GM12878 (cell line): ENCODE data around the gene ZNF768. TPM values are rescaled to one million over a fixed set of nuclear protein-coding genes. Genes with fewer than 3 reads are reported as not detected.

ENCODE experiments used
- ATAC-seq: fragments of 200-7000 bp; cut with Tn5 transposase; 3 replicates; pipeline ENCODE4 v1.9.1; 2020; ENCODE audit warnings: mild to moderate bottlenecking, moderate library complexity
- BruUV-seq: library from RNA; stranded (reverse); fragments of 400-500 nt; replicated peaks from 2 replicates; lab custom pipeline; 2021; lab: Mats Ljungman, UMichigan
- CTCF ChIA-PET: fragments of 300-600 bp; sonication (Branson Sonifier 250); formaldehyde crosslinking; extraction: SDS; loops from one replicate; lab custom pipeline; 2021; ENCODE audit warnings: inconsistent platforms; lab: Yijun Ruan, JAX
- POLR2A ChIA-PET: fragments of 350-600 bp; formaldehyde crosslinking; extraction: SDS; loops from one replicate; lab custom pipeline; 2021; ENCODE audit warnings: inconsistent platforms; lab: Charles Lee
- RAD21 ChIA-PET: fragments of 300-600 bp; sonication (Branson Sonifier 250); formaldehyde crosslinking; loops from one replicate; lab custom pipeline; 2023; ENCODE audit warnings: antibody characterized with exemption; ENCODE audit not compliant: unreplicated experiment; lab: Charles Lee
- SMC1A ChIA-PET: fragments of 300-600 bp; sonication (Branson Sonifier 250); formaldehyde crosslinking; loops from one replicate; lab custom pipeline; 2023; ENCODE audit not compliant: unreplicated experiment, uncharacterized antibody; lab: Charles Lee
- DNase-seq: peaks from one replicate; pipeline ENCODE4 v3.0.0-alpha.2; 2011; ENCODE audit warnings: low read depth, low spot score
- FAIRE-seq: peaks from 3 replicates; lab custom pipeline; 2011; peaks lifted over from hg19 to GRCh38; lab: Jason Lieb, UNC
- H2AFZ ChIP-seq: 2 replicates; pipeline ENCODE4 v1.6.0; 2011; ENCODE audit warnings: low read depth, low read length, control low read depth; ENCODE audit not compliant: control insufficient read depth
- H3K27ac ChIP-seq: 2 replicates; pipeline ENCODE4 v1.5.1; 2011; ENCODE audit warnings: control low read depth; ENCODE audit not compliant: control insufficient read depth, insufficient read depth
- H3K27me3 ChIP-seq, 2 experiments: replicated peaks in 1 of 2; 2 replicates each; pipeline versions ENCODE4 v1.6.0 to v1.6.1; 2011; ENCODE audit warnings: low read length in 1 of 2; ENCODE audit not compliant: control insufficient read depth in 2 of 2, insufficient read depth in 2 of 2
- H3K36me3 ChIP-seq, 2 experiments: 2 replicates each; pipeline ENCODE4 v1.5.1; 2011; ENCODE audit warnings: low read length in 1 of 2; ENCODE audit not compliant: control insufficient read depth in 2 of 2, insufficient read depth in 2 of 2
- H3K4me1 ChIP-seq: 2 replicates; pipeline ENCODE4 v1.6.1; 2011; ENCODE audit warnings: mild to moderate bottlenecking, low read length, moderate library complexity, mixed read lengths; ENCODE audit not compliant: control insufficient read depth, insufficient read depth
- H3K4me2 ChIP-seq: 2 replicates; pipeline ENCODE4 v1.6.0; 2011; ENCODE audit warnings: control low read depth; ENCODE audit not compliant: control insufficient read depth, insufficient read depth
- H3K4me3 ChIP-seq: fragments of 200-600 bp; sonication (generic); 2 replicates; pipeline ENCODE4 v1.5.1; 2016
- H3K79me2 ChIP-seq: 2 replicates; pipeline ENCODE4 v1.6.0; 2011; ENCODE audit warnings: low read length; ENCODE audit not compliant: control insufficient read depth, insufficient read depth
- H3K9ac ChIP-seq: 2 replicates; pipeline ENCODE4 v1.8.0; 2011; ENCODE audit warnings: low read length, control low read depth, mixed read lengths; ENCODE audit not compliant: control insufficient read depth, insufficient read depth
- H3K9me3 ChIP-seq: replicated peaks from 3 replicates; pipeline ENCODE4 v1.5.1; 2011; ENCODE audit warnings: mild to moderate bottlenecking, low read length; ENCODE audit not compliant: control insufficient read depth, insufficient read depth
- H4K20me1 ChIP-seq: 2 replicates; pipeline ENCODE4 v1.6.0; 2011; ENCODE audit not compliant: control insufficient read depth, insufficient read depth
- BACH1 ChIP-seq: fragments of 450-650 bp; IDR thresholded peaks from 2 replicates; pipeline ENCODE4 v1.6.1; 2017; ENCODE audit warnings: mild to moderate bottlenecking, borderline replicate concordance
- CBX5 ChIP-seq: sonication (generic); IDR thresholded peaks from 2 replicates; pipeline ENCODE4 v1.6.1; 2016; ENCODE audit warnings: low read depth, moderate library complexity, mild to moderate bottlenecking, inconsistent platforms
- ESRRA ChIP-seq: IDR thresholded peaks from 2 replicates; pipeline ENCODE4 v1.6.1; 2012; ENCODE audit warnings: mild to moderate bottlenecking, low read length, improper control_type of control experiment
- LARP7 ChIP-seq: fragments of 450-650 bp; IDR thresholded peaks from 2 replicates; pipeline ENCODE4 v1.6.1; 2017; ENCODE audit warnings: mild to moderate bottlenecking
- PML ChIP-seq: IDR thresholded peaks from 2 replicates; pipeline ENCODE4 v1.6.1; 2012; ENCODE audit warnings: low read length, inconsistent platforms
- RAD51 ChIP-seq: fragments of 450-650 bp; IDR thresholded peaks from 2 replicates; pipeline ENCODE4 v1.6.1; 2016; ENCODE audit warnings: moderate library complexity, mild to moderate bottlenecking, inconsistent platforms
- SMAD5 ChIP-seq: IDR thresholded peaks from 2 replicates; pipeline ENCODE4 v1.6.1; 2016; ENCODE audit warnings: antibody characterized with exemption, low read depth
- SREBF1 ChIP-seq: IDR thresholded peaks from 2 replicates; pipeline ENCODE4 v1.6.1; 2012; ENCODE audit warnings: mild to moderate bottlenecking, low read length
- WRNIP1 ChIP-seq: IDR thresholded peaks from 2 replicates; pipeline ENCODE4 v1.6.1; 2011; ENCODE audit warnings: low read depth, low read length, improper control_type of control experiment, borderline replicate concordance
- YY1 ChIP-seq: IDR thresholded peaks from 2 replicates; pipeline ENCODE4 v1.6.1; 2011; ENCODE audit warnings: low read depth, mild to moderate bottlenecking, low read length
- ZNF217 ChIP-seq: fragments of 450-650 bp; IDR thresholded peaks from 2 replicates; pipeline ENCODE4 v1.6.1; 2017; ENCODE audit warnings: antibody characterized with exemption, mild to moderate bottlenecking
- WGBS: methylation state at CpG from one replicate; pipeline ENCODE4 v1.1.6; 2016; ENCODE audit warnings: low lambda C conversion rate; ENCODE audit not compliant: insufficient replicate concordance, insufficient coverage; ENCODE audit errors: missing lambda C conversion rate; 5-methylcytosine and 5-hydroxymethylcytosine counted together
- in situ Hi-C: fragments of 300-500 bp; cut with MboI; formaldehyde crosslinking; loops from 9 replicates; pipeline ENCODE4 v1.14.3; 2018; ENCODE audit warnings: mixed read lengths
- intact Hi-C: fragments of 100-400 bp; cut with micrococcal nuclease; formaldehyde crosslinking; loops from one replicate; pipeline ENCODE4 v1.14.2; 2022; ENCODE audit not compliant: unreplicated experiment
- polyA plus RNA-seq, 11 experiments: library from polyadenylated mRNA; depleted of rRNA in 4 of 11; unstranded in 6 of 11; stranded (reverse) in 5 of 11; fragments of >200 nt; fragmentation: Nextera tagmentation in 4 of 11; fragmentation: Illumina TruSeq in 1 of 11; extraction: Ambion mirVana in 4 of 11; extraction: Trizol in 1 of 11; gene quantifications; 1 replicate in 1 of 11; 2 replicates in 10 of 11; pipeline versions ENCODE4 v1.2.1 to v1.2.3, GENCODE V29; 2011 to 2016; ENCODE audit warnings: inconsistent platforms in 2 of 11, missing spikeins in 2 of 11, low read depth in 1 of 11
- total RNA-seq, 4 experiments: library from RNA; depleted of rRNA in 3 of 4; stranded (reverse); fragments of >200 nt in 3 of 4; fragmentation: Illumina TruSeq in 1 of 4; extraction: Trizol in 1 of 4; gene quantifications; 2 replicates each; pipeline versions ENCODE4 v1.2.1 to v1.2.3, GENCODE V29; 2013 to 2021
- TF ChIP-seq, protein P1 (sequence below): fragments of 450-650 bp; formaldehyde crosslinking; IDR thresholded peaks from 2 replicates; pipeline ENCODE4 v1.5.0; 2022; ENCODE audit warnings: mild to moderate bottlenecking, missing genetic modification characterization
- TF ChIP-seq, protein P2 (sequence below): fragments of 450-650 bp; IDR thresholded peaks from 2 replicates; pipeline ENCODE4 v1.6.1; 2017; ENCODE audit warnings: mild to moderate bottlenecking
- TF ChIP-seq, protein P3 (sequence below): fragments of 450-650 bp; IDR thresholded peaks from 2 replicates; pipeline ENCODE4 v1.6.1; 2016; ENCODE audit warnings: mild to moderate bottlenecking, moderate library complexity, borderline replicate concordance

The ZNF768 gene
- total and polyA plus RNA-seq, 10 of the 15 experiments (the other 5 are each of a cell fraction or from before 2014, with no cell fraction given): 0.05 to 23.1 (median 9.1) TPM

DNA sequence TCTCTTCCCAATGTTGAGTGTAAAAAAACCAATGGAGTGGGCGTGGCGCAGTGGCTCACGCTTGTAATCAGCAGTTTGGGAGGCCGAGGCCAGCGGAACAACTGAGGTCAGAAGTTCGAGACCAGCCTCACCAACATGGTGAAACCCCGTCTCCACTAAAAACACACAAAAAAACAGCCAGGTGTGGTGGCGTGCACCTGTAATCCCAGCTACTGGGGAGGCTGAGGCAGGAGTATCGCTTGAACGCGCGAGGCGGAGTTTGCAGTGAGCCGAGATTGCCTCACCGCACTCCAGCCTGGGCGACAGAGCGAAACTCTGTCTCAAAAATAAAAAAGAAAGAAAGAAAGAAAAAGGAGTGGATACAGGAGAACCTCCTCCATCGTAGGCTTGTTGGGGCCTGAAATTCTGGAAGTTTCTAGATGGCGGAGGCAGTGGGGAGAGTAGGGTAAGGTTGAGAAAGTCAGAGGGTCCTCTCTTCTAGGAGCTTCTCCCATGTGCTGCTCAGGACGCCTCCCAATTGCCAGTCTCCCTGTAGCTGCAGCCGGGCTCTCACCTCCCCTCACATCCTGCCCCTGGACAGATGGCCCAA is 32.5 kb upstream of the ZNF768 start:
- SMC1A ChIA-PET: interaction anchor here (0.6 to 2.8 kb wide), 11 partner anchors 8 to 149 kb away, joined by 3 to 47 read pairs (median 4); partner anchors contain the start of genes DCTPP1, ITGAL, ZNF688 and ZNF689
- Histone ChIP-seq H3K36me3 (peaks cover 3 to 10% of the 10 kb centered on the region in 2 experiments; a peak in 3 of 4 replicates), H3K79me2 (peaks cover 11% of the 10 kb centered on the region), H3K4me1 (no peaks in the 10 kb centered on the region), H3K27ac (peak overlapping the region; percentile 56), H2AFZ (peak overlapping the region; percentile 88), H3K9me3 (no peaks in the 10 kb centered on the region), H3K4me3 (no peak overlapping the region), H4K20me1 (no peaks in the 10 kb centered on the region), H3K4me2 (peak overlapping the region; percentile 81), H3K9ac (peak overlapping the region; percentile 38; the same call in 1 of the 2 replicates), H3K27me3 (no peaks in the 10 kb centered on the region)
- in situ Hi-C loops: no loop called here
- TSS peak; percentile 69 for BruUV-seq
- FAIRE-seq (no peak), ATAC-seq (no peak), DNase-seq (no peak)
- intact Hi-C loops: loop anchor here (1.0 kb wide), 1 partner anchor 24 kb away; no protein-coding TSS in a partner anchor
- RAD21 ChIA-PET: interaction anchor here (0.6 to 4.3 kb wide), 20 partner anchors 8 to 188 kb away, joined by 3 to 99 read pairs (median 6); partner anchors contain the start of genes DCTPP1, PRR14, ZNF688 and ZNF747
- POLR2A ChIA-PET: interaction anchor here (0.6 to 5.9 kb wide), 13 partner anchors 8 to 188 kb away, joined by 3 to 109 read pairs (median 4); partner anchors contain the start of genes TBC1D10B, ZNF688, ZNF747 and ZNF785
- WGBS: 89% methylated on average over 21 of the region's 21 CpGs
- CTCF ChIA-PET: interaction anchor here (0.6 to 3.6 kb wide), 13 partner anchors 9 to 139 kb away, joined by 3 to 59 read pairs (median 9); partner anchors contain the start of genes DCTPP1 and ZNF747
- TF ChIP-seq ZNF217 (peak; percentile 64; the same call in 1 of the 2 replicates), RAD51 (no peak), LARP7 (0 out of 2 replicates have a peak, but pooled peaks have one; percentile 31), CBX5 (no peak), WRNIP1 (no peak), SREBF1 (no peak), PML (no peak), SMAD5 (no peak), YY1 (no peak), BACH1 (no peak), ESRRA (no peak)
- TF ChIP-seq, protein P1, sequence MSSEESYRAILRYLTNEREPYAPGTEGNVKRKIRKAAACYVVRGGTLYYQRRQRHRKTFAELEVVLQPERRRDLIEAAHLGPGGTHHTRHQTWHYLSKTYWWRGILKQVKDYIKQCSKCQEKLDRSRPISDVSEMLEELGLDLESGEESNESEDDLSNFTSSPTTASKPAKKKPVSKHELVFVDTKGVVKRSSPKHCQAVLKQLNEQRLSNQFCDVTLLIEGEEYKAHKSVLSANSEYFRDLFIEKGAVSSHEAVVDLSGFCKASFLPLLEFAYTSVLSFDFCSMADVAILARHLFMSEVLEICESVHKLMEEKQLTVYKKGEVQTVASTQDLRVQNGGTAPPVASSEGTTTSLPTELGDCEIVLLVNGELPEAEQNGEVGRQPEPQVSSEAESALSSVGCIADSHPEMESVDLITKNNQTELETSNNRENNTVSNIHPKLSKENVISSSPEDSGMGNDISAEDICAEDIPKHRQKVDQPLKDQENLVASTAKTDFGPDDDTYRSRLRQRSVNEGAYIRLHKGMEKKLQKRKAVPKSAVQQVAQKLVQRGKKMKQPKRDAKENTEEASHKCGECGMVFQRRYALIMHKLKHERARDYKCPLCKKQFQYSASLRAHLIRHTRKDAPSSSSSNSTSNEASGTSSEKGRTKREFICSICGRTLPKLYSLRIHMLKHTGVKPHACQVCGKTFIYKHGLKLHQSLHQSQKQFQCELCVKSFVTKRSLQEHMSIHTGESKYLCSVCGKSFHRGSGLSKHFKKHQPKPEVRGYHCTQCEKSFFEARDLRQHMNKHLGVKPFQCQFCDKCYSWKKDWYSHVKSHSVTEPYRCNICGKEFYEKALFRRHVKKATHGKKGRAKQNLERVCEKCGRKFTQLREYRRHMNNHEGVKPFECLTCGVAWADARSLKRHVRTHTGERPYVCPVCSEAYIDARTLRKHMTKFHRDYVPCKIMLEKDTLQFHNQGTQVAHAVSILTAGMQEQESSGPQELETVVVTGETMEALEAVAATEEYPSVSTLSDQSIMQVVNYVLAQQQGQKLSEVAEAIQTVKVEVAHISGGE (CRISPR knock-in tag): no peak
- TF ChIP-seq, protein P2, sequence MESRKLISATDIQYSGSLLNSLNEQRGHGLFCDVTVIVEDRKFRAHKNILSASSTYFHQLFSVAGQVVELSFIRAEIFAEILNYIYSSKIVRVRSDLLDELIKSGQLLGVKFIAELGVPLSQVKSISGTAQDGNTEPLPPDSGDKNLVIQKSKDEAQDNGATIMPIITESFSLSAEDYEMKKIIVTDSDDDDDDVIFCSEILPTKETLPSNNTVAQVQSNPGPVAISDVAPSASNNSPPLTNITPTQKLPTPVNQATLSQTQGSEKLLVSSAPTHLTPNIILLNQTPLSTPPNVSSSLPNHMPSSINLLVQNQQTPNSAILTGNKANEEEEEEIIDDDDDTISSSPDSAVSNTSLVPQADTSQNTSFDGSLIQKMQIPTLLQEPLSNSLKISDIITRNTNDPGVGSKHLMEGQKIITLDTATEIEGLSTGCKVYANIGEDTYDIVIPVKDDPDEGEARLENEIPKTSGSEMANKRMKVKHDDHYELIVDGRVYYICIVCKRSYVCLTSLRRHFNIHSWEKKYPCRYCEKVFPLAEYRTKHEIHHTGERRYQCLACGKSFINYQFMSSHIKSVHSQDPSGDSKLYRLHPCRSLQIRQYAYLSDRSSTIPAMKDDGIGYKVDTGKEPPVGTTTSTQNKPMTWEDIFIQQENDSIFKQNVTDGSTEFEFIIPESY: peak; percentile 91; the same call in 1 of the 2 replicates
- TF ChIP-seq, protein P3, sequence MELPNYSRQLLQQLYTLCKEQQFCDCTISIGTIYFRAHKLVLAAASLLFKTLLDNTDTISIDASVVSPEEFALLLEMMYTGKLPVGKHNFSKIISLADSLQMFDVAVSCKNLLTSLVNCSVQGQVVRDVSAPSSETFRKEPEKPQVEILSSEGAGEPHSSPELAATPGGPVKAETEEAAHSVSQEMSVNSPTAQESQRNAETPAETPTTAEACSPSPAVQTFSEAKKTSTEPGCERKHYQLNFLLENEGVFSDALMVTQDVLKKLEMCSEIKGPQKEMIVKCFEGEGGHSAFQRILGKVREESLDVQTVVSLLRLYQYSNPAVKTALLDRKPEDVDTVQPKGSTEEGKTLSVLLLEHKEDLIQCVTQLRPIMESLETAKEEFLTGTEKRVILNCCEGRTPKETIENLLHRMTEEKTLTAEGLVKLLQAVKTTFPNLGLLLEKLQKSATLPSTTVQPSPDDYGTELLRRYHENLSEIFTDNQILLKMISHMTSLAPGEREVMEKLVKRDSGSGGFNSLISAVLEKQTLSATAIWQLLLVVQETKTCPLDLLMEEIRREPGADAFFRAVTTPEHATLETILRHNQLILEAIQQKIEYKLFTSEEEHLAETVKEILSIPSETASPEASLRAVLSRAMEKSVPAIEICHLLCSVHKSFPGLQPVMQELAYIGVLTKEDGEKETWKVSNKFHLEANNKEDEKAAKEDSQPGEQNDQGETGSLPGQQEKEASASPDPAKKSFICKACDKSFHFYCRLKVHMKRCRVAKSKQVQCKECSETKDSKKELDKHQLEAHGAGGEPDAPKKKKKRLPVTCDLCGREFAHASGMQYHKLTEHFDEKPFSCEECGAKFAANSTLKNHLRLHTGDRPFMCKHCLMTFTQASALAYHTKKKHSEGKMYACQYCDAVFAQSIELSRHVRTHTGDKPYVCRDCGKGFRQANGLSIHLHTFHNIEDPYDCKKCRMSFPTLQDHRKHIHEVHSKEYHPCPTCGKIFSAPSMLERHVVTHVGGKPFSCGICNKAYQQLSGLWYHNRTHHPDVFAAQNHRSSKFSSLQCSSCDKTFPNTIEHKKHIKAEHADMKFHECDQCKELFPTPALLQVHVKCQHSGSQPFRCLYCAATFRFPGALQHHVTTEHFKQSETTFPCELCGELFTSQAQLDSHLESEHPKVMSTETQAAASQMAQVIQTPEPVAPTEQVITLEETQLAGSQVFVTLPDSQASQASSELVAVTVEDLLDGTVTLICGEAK: no peak
